H1 (cell line): Measurements from ENCODE around the gene YWHAB. TPM values are rescaled to one million over a fixed set of nuclear protein-coding genes. Genes with fewer than 3 reads are reported as not detected.

ENCODE experiments used
- CTCF ChIA-PET: fragments of 300-600 bp; sonication (Branson Sonifier 250); formaldehyde crosslinking; loops from one replicate; lab custom pipeline; 2021; ENCODE audit not compliant: partially characterized antibody; lab: Charles Lee
- POLR2A ChIA-PET: fragments of 300-600 bp; sonication (Branson Sonifier 250); formaldehyde crosslinking; loops from one replicate; lab custom pipeline; 2021; ENCODE audit warnings: inconsistent platforms; ENCODE audit not compliant: partially characterized antibody; lab: Charles Lee
- DNase-seq, 2 experiments: peaks; one replicate each; pipeline versions ENCODE4 v3.0.0 to v3.0.0-alpha.2; 2010 to 2022; ENCODE audit warnings: low spot score in 2 of 2, low read depth in 1 of 2, mixed read lengths in 1 of 2
- FAIRE-seq: peaks from 2 replicates; lab custom pipeline; 2011; peaks lifted over from hg19 to GRCh38; lab: Jason Lieb, UNC
- H2AFZ ChIP-seq: 2 replicates; pipeline ENCODE4 v1.8.1; 2012; ENCODE audit warnings: low read length, inconsistent platforms
- H2AK5ac ChIP-seq: 2 replicates; pipeline ENCODE4 v1.6.1; 2013; ENCODE audit warnings: low read depth, low read length
- H2BK120ac ChIP-seq: replicated peaks from 2 replicates; pipeline ENCODE3; 2013; ENCODE audit warnings: low read depth, low read length, inconsistent platforms
- H2BK12ac ChIP-seq: 2 replicates; pipeline ENCODE4 v1.6.1; 2013; ENCODE audit warnings: low read depth, low read length
- H2BK15ac ChIP-seq: 2 replicates; pipeline ENCODE4 v1.6.1; 2013; ENCODE audit warnings: low read length
- H2BK20ac ChIP-seq: 2 replicates; pipeline ENCODE4 v1.6.1; 2013; ENCODE audit warnings: low read length
- H2BK5ac ChIP-seq: 2 replicates; pipeline ENCODE4 v1.6.1; 2013; ENCODE audit warnings: low read depth, low read length
- H3K14ac ChIP-seq: 2 replicates; pipeline ENCODE4 v1.6.1; 2013; ENCODE audit warnings: inconsistent platforms; ENCODE audit not compliant: insufficient read length
- H3K18ac ChIP-seq: 2 replicates; pipeline ENCODE4 v1.6.1; 2013; ENCODE audit warnings: low read length; ENCODE audit errors: extremely low read depth
- H3K23ac ChIP-seq: 2 replicates; pipeline ENCODE4 v1.6.1; 2013; ENCODE audit warnings: inconsistent platforms; ENCODE audit not compliant: insufficient read length
- H3K23me2 ChIP-seq: 2 replicates; pipeline ENCODE4 v1.6.1; 2013; ENCODE audit warnings: low read depth, low read length
- H3K27ac ChIP-seq: 2 replicates; pipeline ENCODE4 v1.6.1; 2011; ENCODE audit warnings: low read depth, low read length, inconsistent platforms
- H3K27me3 ChIP-seq, 4 experiments: replicated peaks in 1 of 4; 1 replicate in 1 of 4; 2 replicates in 3 of 4; pipeline versions ENCODE4 v1.6.1 to v1.8.1; 2011 to 2013; ENCODE audit warnings: low read length in 3 of 4, mild to moderate bottlenecking in 3 of 4, inconsistent platforms in 2 of 4, mixed read lengths in 2 of 4, moderate library complexity in 1 of 4; ENCODE audit not compliant: control insufficient read depth in 3 of 4, insufficient read depth in 3 of 4; ENCODE audit errors: extremely low read depth in 1 of 4
- H3K36me3 ChIP-seq, 4 experiments: 2 replicates each; pipeline versions ENCODE4 v1.6.1 to v1.8.1; 2011 to 2013; ENCODE audit warnings: mild to moderate bottlenecking in 4 of 4, low read length in 3 of 4, moderate library complexity in 2 of 4, control low read depth in 1 of 4, inconsistent platforms in 1 of 4; ENCODE audit not compliant: insufficient read depth in 4 of 4, control insufficient read depth in 2 of 4
- H3K4ac ChIP-seq: replicated peaks from 2 replicates; pipeline ENCODE3; 2013; ENCODE audit warnings: low read length, low read depth, mixed read lengths, inconsistent platforms; ENCODE audit not compliant: insufficient read length
- H3K4me1 ChIP-seq, 4 experiments: replicated peaks in 1 of 4; 1 replicate in 1 of 4; 2 replicates in 3 of 4; pipeline versions ENCODE4 v1.6.1 to v1.8.1; 2011 to 2013; ENCODE audit warnings: low read length in 3 of 4, inconsistent platforms in 2 of 4, mixed read lengths in 1 of 4; ENCODE audit not compliant: insufficient read depth in 4 of 4, control insufficient read depth in 3 of 4
- H3K4me2 ChIP-seq, 2 experiments: 2 replicates each; pipeline versions ENCODE4 v1.6.1 to v1.8.1; 2011 to 2013; ENCODE audit warnings: low read depth in 2 of 2, low read length in 2 of 2, control low read depth in 1 of 2, inconsistent platforms in 1 of 2, mild to moderate bottlenecking in 1 of 2; ENCODE audit not compliant: insufficient read depth in 1 of 2
- H3K4me3 ChIP-seq, 4 experiments: fragments of 200-600, 300-600 bp in 1 of 4; sonication (generic), shearing (Covaris generic), sonication (Bioruptor Twin) in 1 of 4; 2 replicates each; pipeline versions ENCODE4 v1.5.1 to v1.8.1; 2011 to 2016; ENCODE audit warnings: low read length in 4 of 4, low read depth in 3 of 4, control low read depth in 2 of 4, inconsistent platforms in 2 of 4, mild to moderate bottlenecking in 2 of 4, mixed read lengths in 1 of 4, moderate library complexity in 1 of 4; ENCODE audit not compliant: insufficient read depth in 2 of 4; ENCODE audit errors: extremely low read depth in 1 of 4
- H3K56ac ChIP-seq: replicated peaks from 2 replicates; pipeline ENCODE3; 2013; ENCODE audit warnings: low read depth, mild to moderate bottlenecking, mixed read lengths, low read length, inconsistent platforms; ENCODE audit not compliant: insufficient read length
- H3K79me1 ChIP-seq: 2 replicates; pipeline ENCODE4 v1.6.1; 2013; ENCODE audit warnings: low read depth, low read length, control low read depth
- H3K79me2 ChIP-seq, 2 experiments: 2 replicates each; pipeline versions ENCODE4 v1.6.1 to v1.8.1; 2012 to 2013; ENCODE audit warnings: low read length in 2 of 2, mild to moderate bottlenecking in 2 of 2, inconsistent platforms in 1 of 2; ENCODE audit not compliant: insufficient read depth in 2 of 2, control insufficient read depth in 1 of 2
- H3K9ac ChIP-seq, 4 experiments: replicated peaks in 1 of 4; 1 replicate in 1 of 4; 2 replicates in 3 of 4; pipeline versions ENCODE4 v1.6.1 to v1.8.1; 2011 to 2013; ENCODE audit warnings: low read depth in 3 of 4, low read length in 3 of 4, control low read depth in 2 of 4, mild to moderate bottlenecking in 2 of 4, moderate library complexity in 2 of 4, inconsistent platforms in 1 of 4; ENCODE audit errors: extremely low read depth in 1 of 4
- H3K9me3 ChIP-seq, 2 experiments: 2 replicates each; pipeline versions ENCODE4 v1.6.1 to v1.8.1; 2012 to 2013; ENCODE audit warnings: mild to moderate bottlenecking in 2 of 2, moderate library complexity in 2 of 2, control low read depth in 1 of 2, inconsistent platforms in 1 of 2, low read depth in 1 of 2, low read length in 1 of 2, mixed read lengths in 1 of 2; ENCODE audit not compliant: insufficient read depth in 2 of 2
- H4K20me1 ChIP-seq, 2 experiments: replicated peaks in 1 of 2; 2 replicates each; pipeline versions ENCODE3 to v1.8.1; 2011 to 2013; ENCODE audit warnings: inconsistent platforms in 2 of 2, low read length in 2 of 2, mild to moderate bottlenecking in 1 of 2; ENCODE audit not compliant: insufficient read depth in 2 of 2, control insufficient read depth in 1 of 2
- H4K5ac ChIP-seq: 2 replicates; pipeline ENCODE4 v1.6.1; 2013; ENCODE audit warnings: low read length, low read depth, mixed read lengths, inconsistent platforms; ENCODE audit not compliant: insufficient read length
- H4K8ac ChIP-seq: 2 replicates; pipeline ENCODE4 v1.8.0; 2013; ENCODE audit warnings: mild to moderate bottlenecking, moderate library complexity, low read length, inconsistent platforms; ENCODE audit not compliant: insufficient read depth; ENCODE audit errors: extremely low read depth
- H4K91ac ChIP-seq: replicated peaks from 2 replicates; pipeline ENCODE3; 2013; ENCODE audit warnings: low read length, mixed read lengths, inconsistent platforms; ENCODE audit not compliant: insufficient read length
- BRCA1 ChIP-seq: IDR thresholded peaks from 2 replicates; pipeline ENCODE4 v1.6.1; 2012; ENCODE audit warnings: low read depth, low read length, improper control_type of control experiment
- CREB1 ChIP-seq: IDR thresholded peaks from 2 replicates; pipeline ENCODE4 v1.6.1; 2012; ENCODE audit warnings: inconsistent platforms
- GABPA ChIP-seq: IDR thresholded peaks from 2 replicates; pipeline ENCODE4 v1.6.1; 2011; ENCODE audit warnings: mild to moderate bottlenecking, low read length, moderate library complexity, borderline replicate concordance; ENCODE audit not compliant: insufficient read depth
- JUN ChIP-seq: IDR thresholded peaks from 2 replicates; pipeline ENCODE4 v1.6.1; 2011; ENCODE audit warnings: low read depth, mild to moderate bottlenecking, improper control_type of control experiment, low read length
- KDM5A ChIP-seq: fragments of 200-600 bp; IDR thresholded peaks from 2 replicates; pipeline ENCODE4 v1.7.1; 2012; ENCODE audit warnings: mild to moderate bottlenecking, low read length, inconsistent platforms, mixed read lengths
- POLR2A ChIP-seq, 2 experiments: IDR thresholded peaks; 1 replicate in 1 of 2; 2 replicates in 1 of 2; pipeline ENCODE4 v1.6.1; 2011; ENCODE audit warnings: low read depth in 2 of 2, low read length in 2 of 2, mild to moderate bottlenecking in 2 of 2; ENCODE audit errors: control extremely low read depth in 1 of 2
- POLR2AphosphoS5 ChIP-seq: IDR thresholded peaks from 2 replicates; pipeline ENCODE4 v1.6.1; 2011; ENCODE audit warnings: low read depth, low read length
- RAD21 ChIP-seq, 2 experiments: IDR thresholded peaks in 1 of 2; conservative IDR thresholded peaks in 1 of 2; 2 replicates each; pipeline ENCODE4 v1.6.1; 2011; ENCODE audit warnings: low read depth in 2 of 2, low read length in 2 of 2, improper control_type of control experiment in 1 of 2, inconsistent platforms in 1 of 2, mild to moderate bottlenecking in 1 of 2, moderate library complexity in 1 of 2
- RNF2 ChIP-seq: fragments of 200-900, 300-1000 bp; sonication (generic); IDR thresholded peaks from 2 replicates; pipeline ENCODE4 v1.7.1; 2016; ENCODE audit warnings: borderline replicate concordance, low read depth, mild to moderate bottlenecking, antibody characterized with exemption, low read length; ENCODE audit not compliant: poor library complexity, severe bottlenecking; ENCODE audit errors: missing control alignments
- RXRA ChIP-seq: IDR thresholded peaks from 2 replicates; pipeline ENCODE4 v1.6.1; 2011; ENCODE audit warnings: low read depth, mild to moderate bottlenecking, low read length, moderate library complexity; ENCODE audit not compliant: insufficient read depth
- SIX5 ChIP-seq: IDR thresholded peaks from 2 replicates; pipeline ENCODE4 v1.6.1; 2011; ENCODE audit warnings: mild to moderate bottlenecking, low read depth, low read length
- SP1 ChIP-seq: IDR thresholded peaks from 2 replicates; pipeline ENCODE4 v1.6.1; 2011; ENCODE audit warnings: low read depth, low read length
- SP4 ChIP-seq: IDR thresholded peaks from 2 replicates; pipeline ENCODE4 v1.6.1; 2012; ENCODE audit warnings: low read length, inconsistent platforms
- TAF1 ChIP-seq: IDR thresholded peaks from 2 replicates; pipeline ENCODE4 v1.6.1; 2011; ENCODE audit warnings: mild to moderate bottlenecking, low read depth, low read length
- TEAD4 ChIP-seq: IDR thresholded peaks from 2 replicates; pipeline ENCODE4 v1.6.1; 2012; ENCODE audit warnings: low read depth, low read length, inconsistent platforms, mixed read lengths
- WGBS, 2 experiments: shearing (Covaris generic) in 1 of 2; methylation state at CpG; one replicate each; pipeline versions ENCODE4 v1.1.6 to v1.1.7; 2013 to 2015; ENCODE audit warnings: low lambda C conversion rate in 2 of 2, mixed read lengths in 2 of 2, inconsistent platforms in 1 of 2, low coverage in 1 of 2, missing lambda C conversion rate in 1 of 2; ENCODE audit not compliant: insufficient replicate concordance in 2 of 2, insufficient coverage in 1 of 2, insufficient read length in 1 of 2; ENCODE audit errors: extremely low coverage in 1 of 2, missing lambda C conversion rate in 1 of 2; 5-methylcytosine and 5-hydroxymethylcytosine counted together
- polyA plus RNA-seq, 7 experiments: library from polyadenylated mRNA; depleted of rRNA in 3 of 7; stranded (reverse) in 5 of 7; unstranded in 2 of 7; fragments of >200 nt in 5 of 7; fragments of 200-250 nt in 2 of 7; gene quantifications; 1 replicate in 5 of 7; 2 replicates in 1 of 7; 4 replicates in 1 of 7; pipeline versions ENCODE4 v1.2.1 to v1.2.3, GENCODE V29; 2011 to 2013; ENCODE audit warnings: missing spikeins in 2 of 7, mixed read lengths in 2 of 7
- total RNA-seq: library from RNA; stranded (reverse); fragmentation: NEBNext Ultra II Directional; extraction: Animal tissue kit (Norgen Biotek cat#: 25700); gene quantifications from 2 replicates; pipeline ENCODE4 v1.2.1, GENCODE V29; 2021

The YWHAB gene
- total and polyA plus RNA-seq, 2 of the 8 experiments (the other 6 are each of a cell fraction or from before 2014, with no cell fraction given), result 72.9 to 256 TPM

DNA sequence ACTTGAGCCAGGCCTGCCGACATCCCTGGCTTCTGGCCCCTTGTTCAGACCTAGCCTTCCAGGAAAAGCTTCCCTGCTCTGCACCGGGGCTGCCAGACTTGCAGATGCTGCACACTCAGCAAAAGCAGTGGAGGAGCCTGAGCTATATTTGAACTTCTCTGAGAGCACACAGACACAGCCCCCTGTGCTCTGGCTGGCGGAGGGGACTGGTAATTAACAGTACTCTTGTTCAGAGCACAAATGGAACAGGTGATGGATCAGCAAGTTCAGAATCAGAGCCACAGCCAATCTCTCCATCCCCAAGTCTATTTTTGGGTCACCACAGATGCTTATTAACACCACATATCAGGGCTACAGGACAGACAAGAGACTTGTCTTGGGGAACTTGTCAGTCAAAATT, 47.6 kb upstream of the YWHAB start:
- Histone ChIP-seq H2BK120ac (no peak overlapping the region), H2BK15ac (no peak overlapping the region), H2AFZ (no peak overlapping the region), H3K4me2 (no peak overlapping the region), H3K4me3 (no peak overlapping the region), H4K91ac (no peak overlapping the region), H3K23ac (no peak overlapping the region), H2BK20ac (no peak overlapping the region), H4K8ac (no peak overlapping the region), H2BK5ac (no peak overlapping the region), H3K27ac (no peak overlapping the region), H3K27me3 (no peaks in the 10 kb centered on the region; a peak in 1 of 7 replicates), H4K5ac (no peak overlapping the region), H3K23me2 (no peaks in the 10 kb centered on the region; the same call in 1 of the 2 replicates), H3K79me1 (no peaks in the 10 kb centered on the region), H3K56ac (no peak overlapping the region), H2AK5ac (no peak overlapping the region), H3K4me1 (peaks cover 0 to 3% (median 2%) of the 10 kb centered on the region in 4 experiments; a peak in 3 of 7 replicates), H3K9me3 (no peaks in the 10 kb centered on the region; a peak in 1 of 4 replicates), H4K20me1 (no peaks in the 10 kb centered on the region), H3K79me2 (no peaks in the 10 kb centered on the region), H3K14ac (no peak overlapping the region), H3K18ac (no peak overlapping the region), H3K36me3 (no peaks in the 10 kb centered on the region), H2BK12ac (no peak overlapping the region), H3K9ac (no peak overlapping the region)
- no peak for FAIRE-seq
- WGBS, 2 experiments, result 94% methylated on average over 3 of the region's 3 CpGs; no CpG with 5 or more reads in 1 of the 2 experiments
- CTCF ChIA-PET, result interaction anchor here (1.4 to 1.8 kb wide), 2 partner anchors 17 to 90 kb away, joined by 4 to 8 read pairs; no protein-coding TSS in a partner anchor
- no peak for DNase-seq
- no peak for TF ChIP-seq KDM5A
- no peak for TF ChIP-seq SP1
- TF ChIP-seq SP4, result no peak
- no peak for TF ChIP-seq POLR2A (IDR thresholded peaks at IDR 0.05; ENCODE audit: control extremely low read depth in 1 of 2, low read depth in 2 of 2, low read length in 2 of 2)
- no peak for TF ChIP-seq POLR2AphosphoS5
- TF ChIP-seq BRCA1, result no peak
- TF ChIP-seq RAD21 (IDR thresholded peaks at IDR 0.05 in 1 of 2, conservative IDR thresholded peaks at IDR 0.05 in 1 of 2; ENCODE audit: low read depth in 2 of 2, low read length in 2 of 2), result no peak
- no peak for TF ChIP-seq SIX5
- no peak for TF ChIP-seq RNF2
- TF ChIP-seq RXRA, result no peak
- no peak for TF ChIP-seq GABPA
- no peak for TF ChIP-seq JUN
- TF ChIP-seq TAF1, result no peak
- no peak for TF ChIP-seq CREB1
- TF ChIP-seq TEAD4, result no peak
- TF ChIP-seq, all 59 proteins: peak for 0
- H3K4ac ChIP-seq, result no peak overlapping the region
- POLR2A ChIA-PET, result no interaction called here
